C4-2B (cell line): ENCODE results near the gene VTI1A.

Experiments used
- CTCF ChIP-seq: fragments of 450-650 bp; conservative IDR thresholded peaks from 2 replicates; pipeline ENCODE4 v1.5.1; 2017; ENCODE audit warnings: mild to moderate bottlenecking
- ZFX ChIP-seq: fragments of 450-650 bp; IDR thresholded peaks from 2 replicates; pipeline ENCODE4 v1.6.1; 2017

- no peak for TF ChIP-seq CTCF
- TF ChIP-seq ZFX, result no peak
These were observed 107.2 kb downstream of the VTI1A start for GRCh38 chr10:112554263-112554662.
